OCI-LY1 (cell line): ENCODE measurements around the gene NPAS3.

ENCODE experiments used
- H2AFZ ChIP-seq: fragments of 200-600 bp; sonication (generic), shearing (Covaris generic); 2 replicates; pipeline ENCODE4 v1.6.0; 2014; ENCODE audit warnings: antibody characterized with exemption, mild to moderate bottlenecking, low read length
- H3F3A ChIP-seq: fragments of 200-600 bp; sonication (generic), shearing (Covaris generic); 2 replicates; pipeline ENCODE4 v1.6.0; 2014; ENCODE audit warnings: mild to moderate bottlenecking, antibody characterized with exemption, low read length, moderate library complexity; ENCODE audit not compliant: insufficient read depth
- H3K27ac ChIP-seq: fragments of 200-600 bp; sonication (generic); 2 replicates; pipeline ENCODE4 v1.5.1; 2014; ENCODE audit warnings: low read length, mixed run types, mild to moderate bottlenecking, low read depth; ENCODE audit not compliant: poor library complexity, severe bottlenecking
- H3K27me3 ChIP-seq: fragments of 200-600 bp; sonication (generic); 2 replicates; pipeline ENCODE4 v1.6.0; 2014; ENCODE audit warnings: antibody characterized with exemption, mild to moderate bottlenecking, low read length, moderate library complexity; ENCODE audit not compliant: insufficient read depth
- H3K36me3 ChIP-seq: fragments of 200-600 bp; sonication (generic); 2 replicates; pipeline ENCODE4 v1.6.1; 2014; ENCODE audit warnings: mild to moderate bottlenecking, antibody characterized with exemption, low read length, moderate library complexity, mixed read lengths; ENCODE audit not compliant: insufficient read depth
- H3K4me1 ChIP-seq: fragments of 200-600 bp; sonication (generic); 2 replicates; pipeline ENCODE4 v1.5.1; 2014; ENCODE audit warnings: mild to moderate bottlenecking, low read length, moderate library complexity; ENCODE audit not compliant: insufficient read depth, severe bottlenecking
- H3K4me2 ChIP-seq: fragments of 200-600 bp; sonication (generic), shearing (Covaris generic); 2 replicates; pipeline ENCODE4 v1.6.1; 2014; ENCODE audit warnings: low read length
- H3K4me3 ChIP-seq: fragments of 200-600 bp; sonication (generic); 2 replicates; pipeline ENCODE4 v1.5.1; 2014; ENCODE audit warnings: low read length, low read depth, mild to moderate bottlenecking, mixed read lengths; ENCODE audit not compliant: poor library complexity, severe bottlenecking
- H3K79me2 ChIP-seq: fragments of 200-600 bp; shearing (Covaris generic); 2 replicates; pipeline ENCODE4 v1.6.1; 2016; ENCODE audit warnings: mixed run types, low read length, mixed read lengths; ENCODE audit not compliant: insufficient read depth
- H3K9ac ChIP-seq: fragments of 200-600 bp; sonication (generic), shearing (Covaris generic); 2 replicates; pipeline ENCODE4 v1.6.1; 2014; ENCODE audit warnings: mild to moderate bottlenecking, low read length, mixed read lengths
- H3K9me2 ChIP-seq: fragments of 200-600 bp; sonication (generic), shearing (Covaris generic); 2 replicates; pipeline ENCODE4 v1.6.1; 2014; ENCODE audit warnings: low read depth, mild to moderate bottlenecking, low read length, mixed read lengths
- H3K9me3 ChIP-seq: fragments of 200-600 bp; shearing (Covaris generic); 2 replicates; pipeline ENCODE4 v1.6.1; 2014; ENCODE audit warnings: low read length, mixed read lengths
- H4K20me1 ChIP-seq: fragments of 200-600 bp; sonication (generic), shearing (Covaris generic); 2 replicates; pipeline ENCODE4 v1.6.0; 2016; ENCODE audit warnings: mild to moderate bottlenecking, low read length; ENCODE audit not compliant: insufficient read depth
- CTCF ChIP-seq: fragments of 200-600 bp; sonication (generic), shearing (Covaris generic); IDR thresholded peaks from 2 replicates; pipeline ENCODE4 v1.5.1; 2017; ENCODE audit warnings: mild to moderate bottlenecking, antibody characterized with exemption, low read length, moderate library complexity, mixed read lengths
- EZH2 ChIP-seq: fragments of 200-600 bp; sonication (generic), shearing (Covaris generic); IDR thresholded peaks from 2 replicates; pipeline ENCODE4 v1.8.0; 2017; ENCODE audit warnings: borderline replicate concordance, mixed run types, mild to moderate bottlenecking, antibody characterized with exemption, low read length, moderate library complexity, mixed read lengths

NPAS3 gene

GRCh38 chr14:33331176-33331949, 392.7 kb downstream of the NPAS3 start:
- H3K4me3 ChIP-seq: no peak overlapping the region
- H3K4me2 ChIP-seq: no peak overlapping the region
- no peak overlapping the region for H2AFZ ChIP-seq
- no peaks in the 10 kb centered on the region for H3K4me1 ChIP-seq
- H3K9me3 ChIP-seq: no peaks in the 10 kb centered on the region
- H3K9ac ChIP-seq: no peak overlapping the region
- no peak overlapping the region for H3K27ac ChIP-seq
- H3K9me2 ChIP-seq: no peaks in the 10 kb centered on the region
- H3K79me2 ChIP-seq: no peaks in the 10 kb centered on the region
- no peaks in the 10 kb centered on the region for H4K20me1 ChIP-seq
- no peaks in the 10 kb centered on the region for H3K27me3 ChIP-seq
- H3K36me3 ChIP-seq: no peaks in the 10 kb centered on the region
- H3F3A ChIP-seq: no peaks in the 10 kb centered on the region
- TF ChIP-seq CTCF (no peak), EZH2 (no peak)

- Histone ChIP-seq H3K9me3 (no peaks in the 10 kb centered on the region), H3K9ac (no peak overlapping the region), H2AFZ (no peak overlapping the region), H3K4me1 (no peaks in the 10 kb centered on the region), H3F3A (no peaks in the 10 kb centered on the region), H3K4me2 (no peak overlapping the region), H3K9me2 (no peaks in the 10 kb centered on the region), H4K20me1 (no peaks in the 10 kb centered on the region), H3K27ac (no peak overlapping the region), H3K79me2 (no peaks in the 10 kb centered on the region), H3K36me3 (no peaks in the 10 kb centered on the region), H3K27me3 (no peaks in the 10 kb centered on the region), H3K4me3 (no peak overlapping the region)
- TF ChIP-seq CTCF (no peak), EZH2 (no peak)
Measured at GRCh38 chr14:33332497-33332896, 393.8 kb downstream of the NPAS3 start.

GRCh38 chr14:33335366-33335765, 396.7 kb downstream of the NPAS3 start:
- H3K4me1 ChIP-seq: no peaks in the 10 kb centered on the region
- H3K36me3 ChIP-seq: no peaks in the 10 kb centered on the region
- no peak overlapping the region for H3K4me2 ChIP-seq
- H2AFZ ChIP-seq: no peak overlapping the region
- no peak overlapping the region for H3K4me3 ChIP-seq
- H4K20me1 ChIP-seq: no peaks in the 10 kb centered on the region
- no peak overlapping the region for H3K9ac ChIP-seq
- no peaks in the 10 kb centered on the region for H3K79me2 ChIP-seq
- no peaks in the 10 kb centered on the region for H3F3A ChIP-seq
- no peaks in the 10 kb centered on the region for H3K27me3 ChIP-seq
- no peaks in the 10 kb centered on the region for H3K9me3 ChIP-seq
- no peaks in the 10 kb centered on the region for H3K9me2 ChIP-seq
- no peak overlapping the region for H3K27ac ChIP-seq
- TF ChIP-seq EZH2: no peak
- no peak for TF ChIP-seq CTCF
